Measurements from ENCODE around the gene NMNAT2.

DNA sequence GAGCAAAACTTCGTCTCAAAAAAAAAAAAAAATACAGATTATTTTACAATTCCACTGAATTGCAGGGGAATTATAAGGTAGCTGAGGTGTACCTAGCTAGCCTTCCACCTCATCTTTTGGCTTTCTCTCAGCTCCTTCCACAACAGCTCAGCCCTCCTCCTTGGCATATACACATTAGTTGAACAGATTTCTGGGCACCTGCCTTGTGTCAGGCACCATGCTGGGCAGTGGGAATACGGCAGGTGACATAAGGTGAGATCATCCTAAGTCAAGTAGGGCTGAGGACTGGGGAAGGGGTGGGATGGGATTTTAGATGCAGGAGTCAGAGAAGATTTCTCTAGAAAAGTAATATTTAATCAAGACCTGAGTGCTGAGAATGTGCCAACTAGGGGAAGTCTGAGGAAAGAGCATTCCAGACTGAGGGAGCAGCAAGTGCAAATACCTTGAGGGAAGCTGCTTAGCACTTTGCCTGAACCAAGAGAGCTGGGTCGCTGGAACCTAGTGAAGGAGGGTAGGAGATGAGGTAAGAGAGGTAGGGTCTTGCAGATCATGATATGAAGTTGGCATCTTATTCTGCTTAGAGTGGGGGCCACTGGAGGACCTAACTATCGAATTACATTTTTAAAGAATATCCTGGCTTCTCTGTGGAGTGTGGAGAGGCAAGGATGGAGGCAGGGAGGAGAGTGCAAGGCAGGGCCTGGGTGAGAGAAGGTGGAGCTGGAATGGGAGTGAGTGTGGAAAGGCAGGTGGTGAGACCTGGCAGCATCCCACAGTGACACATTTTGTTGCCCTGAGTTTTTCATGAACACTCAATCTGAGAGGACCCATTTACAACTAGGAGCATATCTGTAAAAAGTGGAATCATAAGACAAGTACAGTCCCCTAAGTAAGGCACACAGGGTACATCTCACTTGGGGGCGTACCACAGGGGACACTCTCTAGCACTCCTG, 203.9 kb downstream of the NMNAT2 start:
- TF ChIP-seq, protein P1, sequence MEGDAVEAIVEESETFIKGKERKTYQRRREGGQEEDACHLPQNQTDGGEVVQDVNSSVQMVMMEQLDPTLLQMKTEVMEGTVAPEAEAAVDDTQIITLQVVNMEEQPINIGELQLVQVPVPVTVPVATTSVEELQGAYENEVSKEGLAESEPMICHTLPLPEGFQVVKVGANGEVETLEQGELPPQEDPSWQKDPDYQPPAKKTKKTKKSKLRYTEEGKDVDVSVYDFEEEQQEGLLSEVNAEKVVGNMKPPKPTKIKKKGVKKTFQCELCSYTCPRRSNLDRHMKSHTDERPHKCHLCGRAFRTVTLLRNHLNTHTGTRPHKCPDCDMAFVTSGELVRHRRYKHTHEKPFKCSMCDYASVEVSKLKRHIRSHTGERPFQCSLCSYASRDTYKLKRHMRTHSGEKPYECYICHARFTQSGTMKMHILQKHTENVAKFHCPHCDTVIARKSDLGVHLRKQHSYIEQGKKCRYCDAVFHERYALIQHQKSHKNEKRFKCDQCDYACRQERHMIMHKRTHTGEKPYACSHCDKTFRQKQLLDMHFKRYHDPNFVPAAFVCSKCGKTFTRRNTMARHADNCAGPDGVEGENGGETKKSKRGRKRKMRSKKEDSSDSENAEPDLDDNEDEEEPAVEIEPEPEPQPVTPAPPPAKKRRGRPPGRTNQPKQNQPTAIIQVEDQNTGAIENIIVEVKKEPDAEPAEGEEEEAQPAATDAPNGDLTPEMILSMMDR (conservative IDR thresholded peaks at IDR 0.05; ENCODE audit: low read depth, low read length): no peak
- TF ChIP-seq EZH2 (IDR thresholded peaks at IDR 0.05; ENCODE audit: borderline replicate concordance, low read depth, low read length, poor library complexity, severe bottlenecking): no peak
